D721Med (cell line): ENCODE data around the gene AKAIN1.

Source experiments
- DNase-seq: peaks from one replicate; pipeline ENCODE4 v3.0.0; 2011; ENCODE audit warnings: low spot score; ENCODE audit not compliant: insufficient read length
- FAIRE-seq: peaks from 2 replicates; lab custom pipeline; 2011; peaks lifted over from hg19 to GRCh38; lab: Jason Lieb, UNC
- TF ChIP-seq, protein P1 (sequence below): IDR thresholded peaks from 2 replicates; pipeline ENCODE4 v1.5.1; 2012; ENCODE audit warnings: mild to moderate bottlenecking, control low read depth; ENCODE audit not compliant: insufficient read depth; ENCODE audit errors: missing control alignments

AKAIN1 gene

DNA sequence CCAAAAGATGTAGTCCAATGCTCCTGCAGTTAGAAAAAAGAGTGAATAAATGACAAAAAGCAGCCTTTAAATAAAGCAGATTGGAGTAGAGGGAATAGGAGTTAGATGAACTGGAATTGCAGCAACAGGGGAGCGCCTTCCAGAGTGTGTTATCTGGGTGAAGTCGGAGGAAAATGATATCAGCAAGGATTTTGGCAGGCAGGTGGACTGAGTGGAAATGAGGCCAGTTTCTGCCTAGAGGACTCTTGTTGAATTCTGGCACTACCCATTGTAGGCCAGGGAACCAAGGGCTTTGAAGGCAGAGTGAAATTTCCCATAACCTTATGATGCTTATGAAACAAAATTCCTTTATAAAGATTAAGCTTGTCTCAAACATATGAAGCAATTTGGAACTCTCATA lies 59.8 kb downstream of the AKAIN1 start:
- no peak for FAIRE-seq
- TF ChIP-seq, protein P1, sequence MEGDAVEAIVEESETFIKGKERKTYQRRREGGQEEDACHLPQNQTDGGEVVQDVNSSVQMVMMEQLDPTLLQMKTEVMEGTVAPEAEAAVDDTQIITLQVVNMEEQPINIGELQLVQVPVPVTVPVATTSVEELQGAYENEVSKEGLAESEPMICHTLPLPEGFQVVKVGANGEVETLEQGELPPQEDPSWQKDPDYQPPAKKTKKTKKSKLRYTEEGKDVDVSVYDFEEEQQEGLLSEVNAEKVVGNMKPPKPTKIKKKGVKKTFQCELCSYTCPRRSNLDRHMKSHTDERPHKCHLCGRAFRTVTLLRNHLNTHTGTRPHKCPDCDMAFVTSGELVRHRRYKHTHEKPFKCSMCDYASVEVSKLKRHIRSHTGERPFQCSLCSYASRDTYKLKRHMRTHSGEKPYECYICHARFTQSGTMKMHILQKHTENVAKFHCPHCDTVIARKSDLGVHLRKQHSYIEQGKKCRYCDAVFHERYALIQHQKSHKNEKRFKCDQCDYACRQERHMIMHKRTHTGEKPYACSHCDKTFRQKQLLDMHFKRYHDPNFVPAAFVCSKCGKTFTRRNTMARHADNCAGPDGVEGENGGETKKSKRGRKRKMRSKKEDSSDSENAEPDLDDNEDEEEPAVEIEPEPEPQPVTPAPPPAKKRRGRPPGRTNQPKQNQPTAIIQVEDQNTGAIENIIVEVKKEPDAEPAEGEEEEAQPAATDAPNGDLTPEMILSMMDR, result no peak
- DNase-seq, result no peak

DNA sequence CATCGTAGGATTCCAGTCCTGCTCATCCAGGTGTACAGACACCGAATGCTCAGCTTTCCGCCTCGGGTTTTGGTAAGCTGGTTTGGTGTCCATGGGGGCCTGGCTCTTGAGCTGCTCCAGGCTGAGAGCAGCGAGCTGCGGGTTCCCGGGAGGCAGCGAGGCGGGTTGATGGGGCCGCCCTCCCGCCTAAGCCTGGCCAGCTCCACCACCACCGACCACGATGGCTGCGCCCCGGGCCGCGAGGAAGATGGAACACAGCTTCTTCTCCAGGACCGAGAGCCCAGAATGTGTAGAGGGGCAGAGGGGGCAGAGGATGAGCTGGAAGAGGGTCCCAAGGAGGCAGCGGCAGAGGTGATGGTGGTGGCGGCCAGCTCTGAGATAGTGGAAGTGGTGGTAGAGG lies 64.1 kb downstream of the AKAIN1 start:
- TF ChIP-seq, protein P1, result no peak
- DNase-seq, result no peak
- no peak for FAIRE-seq

DNA sequence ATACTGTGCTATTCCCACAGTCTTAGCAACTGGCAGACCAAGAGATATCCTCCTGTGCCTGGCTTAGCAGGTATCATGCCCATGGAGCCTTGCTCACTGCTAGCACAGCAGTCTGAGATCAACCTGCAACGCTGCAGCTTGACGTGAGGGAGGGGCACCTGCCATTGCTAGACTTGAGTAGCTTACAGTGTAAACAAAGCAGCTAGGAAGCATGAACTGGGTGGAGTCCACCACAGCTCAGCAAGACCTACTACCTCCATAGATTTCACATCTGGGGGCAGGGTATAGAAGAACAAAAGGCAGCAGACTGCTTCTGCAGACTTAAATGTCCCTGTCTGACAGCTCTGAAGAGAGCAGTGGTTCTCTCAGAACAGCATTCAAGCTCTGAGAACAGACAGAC lies 74.8 kb downstream of the AKAIN1 start:
- TF ChIP-seq, protein P1, result no peak
- no peak for FAIRE-seq
- DNase-seq, result no peak

DNA sequence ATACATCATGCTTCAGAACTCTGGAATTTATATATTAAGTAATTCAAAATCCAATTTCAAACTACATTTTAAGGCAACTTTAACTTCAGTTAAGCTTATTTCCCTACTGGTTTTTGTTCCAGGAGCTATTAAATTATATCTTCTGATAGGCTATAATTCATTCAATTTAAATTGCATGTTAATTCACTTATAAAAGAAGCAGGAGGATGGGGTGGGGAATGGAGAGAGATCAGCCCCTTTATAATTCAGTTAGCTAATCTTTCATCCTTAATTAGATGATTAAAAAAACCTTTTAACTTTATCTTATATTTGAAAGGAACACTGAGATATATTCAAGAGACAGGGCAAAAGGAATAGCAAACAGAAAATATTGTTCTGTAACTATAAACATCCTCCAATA lies 86.8 kb downstream of the AKAIN1 start:
- FAIRE-seq (no peak), DNase-seq (no peak)
- TF ChIP-seq, protein P1, result no peak

DNA sequence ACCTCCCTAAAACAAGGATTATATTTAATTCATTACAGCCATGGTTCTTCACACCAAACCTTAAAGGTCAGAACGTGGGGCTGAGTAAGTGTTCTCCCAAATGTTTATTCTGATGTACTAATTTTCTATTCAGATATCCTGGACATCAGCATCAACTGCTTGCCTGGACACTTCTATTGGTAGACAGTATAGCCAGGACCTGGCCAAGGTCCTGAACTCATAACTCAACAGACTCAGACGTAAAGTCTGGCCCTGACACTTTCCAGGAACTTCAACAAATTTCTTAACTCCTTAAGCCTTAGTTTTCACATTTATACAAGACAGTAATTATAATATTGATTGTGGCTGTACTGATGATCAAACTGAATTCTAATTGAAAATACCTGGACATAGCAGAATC lies 89.1 kb downstream of the AKAIN1 start:
- FAIRE-seq, result no peak
- TF ChIP-seq, protein P1, result no peak
- no peak for DNase-seq

DNA sequence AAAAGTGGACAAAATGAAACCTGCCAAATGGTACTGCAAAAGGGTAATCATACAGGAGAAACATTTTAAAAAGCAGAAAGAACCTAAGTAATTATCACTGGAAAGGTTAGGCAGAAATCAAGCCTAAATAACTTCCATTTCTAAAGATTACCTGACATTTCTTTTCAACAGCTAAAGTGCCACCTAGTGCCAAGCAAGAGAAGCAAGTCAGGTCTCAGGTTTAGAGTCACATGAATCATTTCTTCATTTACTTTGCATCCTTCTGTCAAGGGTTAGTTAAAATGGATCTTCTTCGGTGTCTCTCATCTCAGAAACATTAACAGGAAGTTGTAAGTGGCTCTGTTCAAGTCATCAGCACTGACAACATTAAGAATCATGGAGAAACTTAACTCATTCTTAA lies 90.3 kb downstream of the AKAIN1 start:
- DNase-seq (no peak), FAIRE-seq (peak; percentile 77)
- TF ChIP-seq, protein P1, result peak; percentile 56

DNA sequence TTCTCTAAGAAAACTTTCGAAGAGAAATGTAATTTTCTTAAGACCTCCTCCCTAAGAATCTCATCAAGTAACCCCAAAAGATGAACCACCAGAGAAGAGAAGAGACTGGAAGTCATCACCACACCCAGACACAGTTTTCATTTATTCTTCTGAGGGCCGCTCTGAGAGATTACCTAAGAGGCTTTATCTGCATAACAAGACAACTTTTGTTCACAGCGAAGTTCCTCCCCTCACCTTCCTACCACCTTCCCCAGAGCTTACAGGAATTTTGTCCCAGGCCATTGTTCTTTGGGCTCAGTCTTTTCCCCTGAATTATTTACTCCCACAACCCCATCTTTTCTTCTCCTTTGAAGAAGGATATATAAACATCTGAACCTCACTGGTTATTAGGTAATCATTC lies 92.8 kb downstream of the AKAIN1 start:
- DNase-seq (no peak), FAIRE-seq (no peak)
- TF ChIP-seq, protein P1, result no peak
